ENCODE data around the gene MYF6.

- TF ChIP-seq CTCF (IDR thresholded peaks at IDR 0.05) (no peak), EZH2 (IDR thresholded peaks at IDR 0.05) (no peak)
Observed at GRCh38 chr12:80721326-80721725, 13.9 kb downstream of the MYF6 start.

Measured in neural progenitor cell (in vitro differentiated cells).